Liver (tissue), 9 donors: ENCODE measurements around the gene ARID3A. TPM values are rescaled to one million over a fixed set of nuclear protein-coding genes. Genes with fewer than 3 reads are reported as not detected.

Experiments
- DNase-seq: peaks from one replicate; pipeline ENCODE4 v3.0.0-alpha.2; 2017; ENCODE audit warnings: low spot score
- H3K27ac ChIP-seq, 2 donors: one replicate each; pipeline ENCODE4 v1.7.0; 2013; ENCODE audit warnings: inconsistent platforms in 2 of 2, low read length in 2 of 2, control low read depth in 1 of 2, low read depth in 1 of 2, mild to moderate bottlenecking in 1 of 2
- H3K27me3 ChIP-seq, 4 donors: one replicate each; pipeline versions ENCODE4 v1.6.1 to v1.7.0; 2013; ENCODE audit warnings: low read length in 3 of 4, inconsistent platforms in 1 of 4, mild to moderate bottlenecking in 1 of 4, moderate library complexity in 1 of 4; ENCODE audit not compliant: control insufficient read depth in 4 of 4, insufficient read depth in 4 of 4
- H3K36me3 ChIP-seq, 4 donors: one replicate each; pipeline versions ENCODE4 v1.6.1 to v1.7.0; 2013; ENCODE audit warnings: low read length in 3 of 4, mild to moderate bottlenecking in 3 of 4, low read depth in 1 of 4, moderate library complexity in 1 of 4; ENCODE audit not compliant: control insufficient read depth in 4 of 4, insufficient read depth in 3 of 4
- H3K4me1 ChIP-seq, 4 donors: one replicate each; pipeline versions ENCODE4 v1.6.1 to v1.7.0; 2013; ENCODE audit warnings: low read length in 3 of 4, mild to moderate bottlenecking in 3 of 4, moderate library complexity in 1 of 4; ENCODE audit not compliant: control insufficient read depth in 4 of 4, insufficient read depth in 4 of 4
- H3K4me3 ChIP-seq, 3 donors: one replicate each; pipeline versions ENCODE4 v1.6.1 to v1.7.0; 2013; ENCODE audit warnings: low read length in 3 of 3, control low read depth in 1 of 3, low read depth in 1 of 3, mild to moderate bottlenecking in 1 of 3
- H3K9ac ChIP-seq, 2 donors: one replicate each; pipeline ENCODE4 v1.7.0; 2013; ENCODE audit warnings: low read length in 2 of 2, mild to moderate bottlenecking in 2 of 2, moderate library complexity in 2 of 2, control low read depth in 1 of 2, low read depth in 1 of 2
- H3K9me3 ChIP-seq, 4 donors: one replicate each; pipeline versions ENCODE4 v1.6.1 to v1.7.0; 2013; ENCODE audit warnings: low read length in 3 of 4; ENCODE audit not compliant: control insufficient read depth in 4 of 4
- ATF3 ChIP-seq: IDR thresholded peaks from 2 replicates; pipeline ENCODE4 v1.6.1; 2016; ENCODE audit warnings: antibody characterized with exemption
- CTCF ChIP-seq: fragments of 150-350 bp; IDR thresholded peaks from 2 replicates; pipeline ENCODE4 v1.5.1; 2017; ENCODE audit warnings: improper control_type of control experiment, low read depth, low read length; ENCODE audit not compliant: missing input control
- EGR1 ChIP-seq, 2 donors: IDR thresholded peaks; 2 replicates each; pipeline ENCODE4 v1.6.1; 2016 to 2018; ENCODE audit warnings: antibody characterized with exemption in 2 of 2, low read depth in 2 of 2
- FOXA1 ChIP-seq: IDR thresholded peaks from 2 replicates; pipeline ENCODE4 v1.6.1; 2016; ENCODE audit warnings: antibody characterized with exemption
- FOXA2 ChIP-seq: IDR thresholded peaks from 2 replicates; pipeline ENCODE4 v1.6.1; 2016; ENCODE audit warnings: antibody characterized with exemption
- GABPA ChIP-seq, 2 donors: IDR thresholded peaks in 1 of 2; conservative IDR thresholded peaks in 1 of 2; 2 replicates each; pipeline ENCODE4 v1.6.1; 2016; ENCODE audit warnings: antibody characterized with exemption in 2 of 2, mild to moderate bottlenecking in 1 of 2, moderate library complexity in 1 of 2
- HNF4A ChIP-seq, 2 donors: conservative IDR thresholded peaks; 2 replicates each; pipeline ENCODE4 v1.6.1; 2016; ENCODE audit warnings: antibody characterized with exemption in 2 of 2, mild to moderate bottlenecking in 2 of 2
- HNF4G ChIP-seq: IDR thresholded peaks from 2 replicates; pipeline ENCODE4 v1.6.1; 2016; ENCODE audit warnings: antibody characterized with exemption
- JUND ChIP-seq, 2 donors: IDR thresholded peaks; 2 replicates each; pipeline ENCODE4 v1.6.1; 2016; ENCODE audit warnings: antibody characterized with exemption in 2 of 2
- MAX ChIP-seq: IDR thresholded peaks from 2 replicates; pipeline ENCODE4 v1.6.1; 2016; ENCODE audit warnings: antibody characterized with exemption
- NR2F2 ChIP-seq: IDR thresholded peaks from 2 replicates; pipeline ENCODE4 v1.6.1; 2016; ENCODE audit warnings: antibody characterized with exemption
- RAD21 ChIP-seq, 2 donors: IDR thresholded peaks; 2 replicates each; pipeline ENCODE4 v1.6.1; 2016; ENCODE audit warnings: antibody characterized with exemption in 2 of 2, mild to moderate bottlenecking in 2 of 2
- REST ChIP-seq: IDR thresholded peaks from 2 replicates; pipeline ENCODE4 v1.6.1; 2016; ENCODE audit warnings: antibody characterized with exemption, mild to moderate bottlenecking
- RXRA ChIP-seq, 2 donors: IDR thresholded peaks; 2 replicates each; pipeline ENCODE4 v1.6.1; 2017 to 2018; ENCODE audit warnings: antibody characterized with exemption in 2 of 2, mild to moderate bottlenecking in 1 of 2
- SP1 ChIP-seq: IDR thresholded peaks from 2 replicates; pipeline ENCODE4 v1.6.1; 2018; ENCODE audit warnings: antibody characterized with exemption, mild to moderate bottlenecking
- TAF1 ChIP-seq: conservative IDR thresholded peaks from 2 replicates; pipeline ENCODE4 v1.6.1; 2016; ENCODE audit warnings: antibody characterized with exemption, mild to moderate bottlenecking
- YY1 ChIP-seq: IDR thresholded peaks from 2 replicates; pipeline ENCODE4 v1.6.1; 2016; ENCODE audit warnings: antibody characterized with exemption, mild to moderate bottlenecking
- ZBTB33 ChIP-seq: IDR thresholded peaks from 2 replicates; pipeline ENCODE4 v1.6.1; 2016; ENCODE audit warnings: antibody characterized with exemption
- WGBS: extraction: QIAGEN DNeasy Blood & Tissue Kit; methylation state at CpG from one replicate; pipeline ENCODE4 v1.1.7; 2013; 5-methylcytosine and 5-hydroxymethylcytosine counted together
- polyA plus RNA-seq, 2 donors: library from polyadenylated mRNA; stranded (reverse) in 1 of 2; unstranded in 1 of 2; fragments of 200-250 nt in 1 of 2; fragments of >200 nt in 1 of 2; fragmentation: Nextera tagmentation in 1 of 2; extraction: Ambion mirVana in 1 of 2; gene quantifications; one replicate each; pipeline versions ENCODE4 v1.2.1 to v1.2.3, GENCODE V29; 2013 to 2015
- total RNA-seq, 2 donors: library from RNA; depleted of rRNA; stranded (reverse); fragments of >200 nt; gene quantifications; one replicate each; pipeline ENCODE4 v1.2.3, GENCODE V29; 2014
- donor health status: healthy.
- donor health status: healthy.
- donor health status: healthy.
- donor health status: healthy.
- donor health status: healthy.

The ARID3A gene
- total and polyA plus RNA-seq, 4 donors = 0.74 to 42.4 (median 3.1) TPM

GRCh38 chr19:1009041-1009980 lies 83.5 kb downstream of the ARID3A start:
- no peak for TF ChIP-seq HNF4G
- TF ChIP-seq ATF3 = no peak
- no peak for TF ChIP-seq RAD21 (IDR thresholded peaks at IDR 0.05)
- no peak for TF ChIP-seq REST
- TF ChIP-seq TAF1 = no peak
- no peak for TF ChIP-seq EGR1 (IDR thresholded peaks at IDR 0.05; ENCODE audit: low read depth in 2 of 2)
- TF ChIP-seq SP1 = no peak
- TF ChIP-seq MAX = no peak
- TF ChIP-seq RXRA (IDR thresholded peaks at IDR 0.05) = no peak
- TF ChIP-seq CTCF = no peak
- TF ChIP-seq HNF4A (conservative IDR thresholded peaks at IDR 0.05) = no peak
- no peak for TF ChIP-seq JUND (IDR thresholded peaks at IDR 0.05)
- TF ChIP-seq ZBTB33 = no peak
- TF ChIP-seq FOXA2 = no peak
- TF ChIP-seq YY1 = no peak
- TF ChIP-seq NR2F2 = no peak
- TF ChIP-seq FOXA1 = no peak
- TF ChIP-seq GABPA (IDR thresholded peaks at IDR 0.05 in 1 of 2, conservative IDR thresholded peaks at IDR 0.05 in 1 of 2) = no peak
- no peaks in the 10 kb centered on the region for H3K9me3 ChIP-seq
- no peak overlapping the region for H3K27ac ChIP-seq
- no peaks in the 10 kb centered on the region for H3K4me1 ChIP-seq
- H3K36me3 ChIP-seq = peaks cover 2 to 40% (median 16%) of the 10 kb centered on the region in 4 donors
- 88% methylated on average over 92 of the region's 92 CpGs for WGBS
- no peaks in the 10 kb centered on the region for H3K27me3 ChIP-seq
- no peak for DNase-seq
- H3K4me3 ChIP-seq = no peak overlapping the region
- no peak overlapping the region for H3K9ac ChIP-seq
